GM12892 (cell line): ENCODE results near the gene LPAR6.
"Not testable (repeated sequence)": the region's sequence is repeated elsewhere in the genome, so short reads cannot be mapped to it uniquely, and the experiment has no call there.

ENCODE experiments used
- POLR2A ChIP-seq: IDR thresholded peaks from 2 replicates; pipeline ENCODE4 v1.6.1; 2011; ENCODE audit warnings: low read depth, low read length, control low read depth
- TAF1 ChIP-seq: IDR thresholded peaks from 2 replicates; pipeline ENCODE4 v1.6.1; 2011; ENCODE audit warnings: low read depth, mild to moderate bottlenecking, control low read depth, low read length, borderline replicate concordance

- not testable (repeated sequence) for TF ChIP-seq TAF1, POLR2A
Measured at GRCh38 chr13:48426755-48427298, 13.9 kb upstream of the LPAR6 start.
